GM19238 (cell line): Measurements from ENCODE around the gene CTNNA3.

Experiments used
- DNase-seq: peaks from one replicate; pipeline ENCODE4 v3.0.0; 2011; ENCODE audit warnings: low spot score; ENCODE audit not compliant: insufficient read length

The CTNNA3 gene

DNA sequence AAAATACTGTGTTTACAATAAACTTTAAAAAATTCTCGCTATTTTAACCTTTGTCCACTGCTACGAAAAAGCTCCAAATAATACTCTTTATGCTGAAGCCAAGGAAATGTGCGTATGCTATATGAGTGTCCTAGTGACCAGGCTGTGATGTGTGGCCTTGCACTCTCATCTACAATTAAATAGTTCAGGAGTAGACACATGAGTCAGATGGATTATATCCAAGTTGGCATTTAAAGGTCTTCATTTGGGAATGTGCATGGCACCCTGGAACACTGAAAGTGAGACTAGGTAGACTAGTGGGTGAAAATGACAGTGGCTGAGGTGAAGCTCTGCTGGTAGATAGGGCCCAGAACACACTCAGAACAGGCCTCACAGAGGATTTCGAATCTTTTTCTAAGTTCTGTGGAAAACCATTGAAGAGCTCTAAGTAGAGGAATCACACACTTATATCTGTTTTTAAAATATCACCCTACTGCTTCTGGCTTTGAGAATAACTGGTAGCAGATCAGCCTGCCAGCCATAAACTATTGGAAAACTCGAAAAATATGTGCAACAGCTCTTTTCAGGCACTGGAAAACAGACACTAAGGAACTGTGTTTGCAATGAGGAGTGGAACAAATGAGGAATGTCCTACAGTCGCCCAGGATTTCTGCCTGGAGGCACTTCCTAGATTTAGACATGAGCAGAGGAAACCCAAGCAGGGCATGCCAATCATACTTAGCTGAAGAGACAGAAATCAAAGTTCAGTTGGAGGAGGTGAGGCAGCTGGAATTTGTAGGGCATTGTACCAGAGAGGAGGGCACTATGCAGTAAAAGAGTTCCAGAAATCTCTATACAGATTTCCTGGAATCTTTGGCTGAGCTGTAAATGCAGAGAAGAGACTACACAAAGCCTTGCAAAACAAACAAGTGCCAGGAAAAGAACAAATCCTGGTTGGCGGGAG, 1374.0 kb downstream of the CTNNA3 start:
- DNase-seq = no peak

DNA sequence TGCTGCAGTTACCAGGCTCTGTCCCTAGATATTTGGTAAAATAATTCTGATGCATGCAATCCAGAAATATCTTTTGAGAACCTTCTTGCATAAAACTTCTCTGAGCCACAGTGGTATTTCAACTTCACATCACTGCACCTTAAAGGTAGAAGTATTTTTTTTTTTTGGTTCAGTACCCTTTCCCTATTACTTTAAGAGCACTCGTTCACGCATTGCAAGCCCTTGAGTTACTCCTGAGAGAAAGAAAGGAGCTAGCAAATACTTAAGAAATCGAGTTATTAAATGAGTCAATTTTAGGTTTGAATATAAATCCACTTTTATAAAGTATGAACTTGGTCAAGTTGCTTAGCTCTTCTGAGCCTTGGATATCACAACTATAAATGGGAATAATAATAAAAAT, 1377.2 kb downstream of the CTNNA3 start:
- no peak for DNase-seq

DNA sequence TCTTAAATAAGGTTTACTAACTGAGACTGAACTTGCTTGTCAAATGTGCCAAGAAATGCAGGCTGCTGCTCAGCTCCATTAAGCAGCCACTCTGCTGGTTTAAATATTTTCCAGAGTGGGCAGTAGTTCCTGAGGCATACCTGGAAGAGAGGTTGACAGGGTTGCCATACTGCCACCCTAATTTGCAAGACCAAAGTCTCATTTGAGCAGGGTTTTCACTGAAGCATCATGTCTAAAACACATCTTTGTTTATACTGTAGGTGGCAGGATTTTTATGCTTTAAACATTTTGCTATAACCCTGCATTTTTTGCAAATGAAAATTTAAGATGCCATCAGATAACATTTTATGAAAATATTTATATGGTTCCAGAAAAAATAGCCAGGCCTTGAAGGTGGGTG, 1388.2 kb downstream of the CTNNA3 start:
- no peak for DNase-seq

DNA sequence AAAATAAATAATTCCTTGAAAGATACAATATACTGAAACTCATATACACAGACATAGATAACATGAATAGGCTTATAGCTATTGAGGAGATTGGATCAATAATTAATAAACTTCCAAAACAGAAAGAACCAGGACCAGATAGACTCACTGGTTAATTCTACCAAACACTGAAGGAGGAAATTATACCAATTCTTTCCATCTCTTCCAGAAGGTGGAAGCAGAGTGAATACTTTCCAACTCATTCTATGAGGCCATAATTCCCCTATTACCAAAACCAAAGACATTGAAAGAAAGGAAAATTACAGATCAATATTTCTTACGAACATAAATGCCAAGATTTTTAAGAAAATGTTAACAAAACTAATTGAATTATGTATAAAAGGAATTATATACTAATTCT, 1394.9 kb downstream of the CTNNA3 start:
- no peak for DNase-seq

DNA sequence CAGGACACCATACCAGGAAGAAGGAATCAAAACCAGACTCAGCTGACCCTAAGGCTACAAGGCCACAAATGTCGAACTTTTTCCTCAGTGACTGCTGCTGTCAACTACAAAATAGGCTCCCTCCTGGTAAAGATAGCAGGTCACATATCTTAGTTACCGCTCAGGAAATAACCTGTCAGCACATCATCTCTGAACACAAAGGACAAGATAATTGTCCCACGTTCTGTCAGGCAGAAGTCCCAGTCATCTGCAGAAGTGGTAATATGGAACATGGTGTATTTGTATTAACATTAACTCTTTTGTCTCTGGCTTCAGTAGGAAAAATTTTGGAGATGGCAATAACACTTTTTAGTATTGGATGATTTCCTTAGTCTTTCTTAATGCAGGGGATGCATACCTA, 1400.4 kb downstream of the CTNNA3 start:
- no peak for DNase-seq

DNA sequence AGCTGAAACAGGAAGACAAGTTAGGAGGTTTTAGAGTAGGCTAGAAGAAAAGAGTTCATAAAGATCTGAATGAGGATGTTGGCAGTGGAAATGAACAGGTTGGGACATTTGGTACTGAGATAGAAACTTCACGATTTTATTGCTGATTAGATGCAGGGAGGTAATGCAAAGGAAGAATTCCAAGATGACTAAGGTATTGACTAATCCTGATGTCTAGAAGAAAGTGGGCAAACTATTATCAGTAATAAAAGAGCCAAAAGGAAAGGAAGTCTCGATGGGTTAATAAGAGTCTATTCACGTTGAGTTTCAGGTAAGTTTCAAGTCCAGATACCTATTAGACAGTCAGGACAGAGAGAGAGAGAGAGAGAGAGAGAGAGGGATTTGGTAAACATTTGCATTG, 1401.5 kb downstream of the CTNNA3 start:
- DNase-seq = no peak

DNA sequence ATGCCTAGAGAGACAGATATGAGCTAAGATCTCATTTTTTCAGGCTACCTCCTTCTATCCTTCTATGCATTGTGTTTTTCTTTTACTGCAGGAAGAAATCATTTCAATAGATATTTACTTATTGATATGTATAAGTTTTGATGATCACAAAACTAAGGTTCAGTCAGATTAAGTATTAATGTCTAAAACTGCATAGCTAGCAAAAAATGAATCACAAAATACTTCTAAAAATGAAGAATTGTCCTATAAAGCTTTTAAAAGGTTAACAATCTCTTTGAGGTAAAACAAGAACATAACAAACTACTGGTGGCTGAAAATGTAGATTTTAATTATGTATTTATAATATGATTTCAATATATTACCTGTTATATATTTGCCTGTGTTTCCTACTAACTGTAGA, 1403.1 kb downstream of the CTNNA3 start:
- no peak for DNase-seq

DNA sequence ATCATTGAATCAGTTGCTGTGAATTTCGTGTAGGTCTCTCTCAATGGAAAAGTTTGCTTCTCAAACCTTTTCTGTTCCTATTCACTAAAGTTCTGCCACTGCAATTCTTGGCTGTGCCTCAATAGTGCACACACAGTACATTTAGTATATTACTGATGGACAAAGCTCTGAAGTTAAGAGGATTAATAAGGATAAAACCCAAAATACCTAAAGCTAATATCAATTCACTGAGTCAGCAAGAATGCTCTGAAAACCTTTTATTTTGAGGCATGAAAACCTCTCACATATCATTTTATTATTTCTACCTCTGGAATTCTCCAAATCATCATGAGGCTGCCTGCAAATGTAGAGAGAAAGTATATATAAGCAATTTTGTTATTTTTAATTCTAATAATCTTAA, 1403.5 kb downstream of the CTNNA3 start:
- DNase-seq = no peak

DNA sequence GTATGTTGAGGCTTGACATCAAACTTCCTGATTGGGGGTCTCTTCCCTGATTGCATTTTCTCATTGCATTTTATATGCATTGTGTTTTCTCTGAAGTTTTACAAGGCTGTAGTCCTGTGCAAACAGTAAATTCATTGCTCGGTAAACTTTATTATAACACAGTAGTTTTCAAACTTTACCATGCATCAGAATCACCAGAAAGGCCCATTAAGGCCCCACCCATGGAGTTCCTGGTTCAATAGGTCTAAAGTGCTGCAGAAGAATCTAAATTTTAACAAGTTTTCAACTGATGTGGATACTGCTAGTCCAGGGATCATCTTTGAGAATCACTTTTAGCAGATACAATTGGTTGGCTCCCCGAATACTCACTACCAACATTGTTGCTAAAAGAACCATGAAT, 1404.9 kb downstream of the CTNNA3 start:
- no peak for DNase-seq

DNA sequence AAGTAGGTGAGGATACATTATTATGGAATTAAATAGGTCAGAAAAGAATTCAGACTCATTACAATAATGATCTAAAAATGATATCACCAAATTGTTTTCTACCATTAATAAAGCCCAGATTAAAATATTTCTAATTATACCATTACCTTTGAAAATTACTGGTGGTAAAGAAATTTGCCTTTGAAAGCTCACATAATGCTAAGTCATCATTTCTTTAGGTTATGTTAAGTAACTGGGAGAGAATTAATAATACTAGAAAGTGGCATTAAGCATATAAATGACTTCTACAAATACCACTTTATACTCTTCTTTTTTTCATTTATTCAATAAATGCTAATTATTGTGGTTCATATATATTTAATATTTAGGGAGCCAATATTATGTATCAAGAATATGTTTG, 1411.4 kb downstream of the CTNNA3 start:
- DNase-seq = no peak

DNA sequence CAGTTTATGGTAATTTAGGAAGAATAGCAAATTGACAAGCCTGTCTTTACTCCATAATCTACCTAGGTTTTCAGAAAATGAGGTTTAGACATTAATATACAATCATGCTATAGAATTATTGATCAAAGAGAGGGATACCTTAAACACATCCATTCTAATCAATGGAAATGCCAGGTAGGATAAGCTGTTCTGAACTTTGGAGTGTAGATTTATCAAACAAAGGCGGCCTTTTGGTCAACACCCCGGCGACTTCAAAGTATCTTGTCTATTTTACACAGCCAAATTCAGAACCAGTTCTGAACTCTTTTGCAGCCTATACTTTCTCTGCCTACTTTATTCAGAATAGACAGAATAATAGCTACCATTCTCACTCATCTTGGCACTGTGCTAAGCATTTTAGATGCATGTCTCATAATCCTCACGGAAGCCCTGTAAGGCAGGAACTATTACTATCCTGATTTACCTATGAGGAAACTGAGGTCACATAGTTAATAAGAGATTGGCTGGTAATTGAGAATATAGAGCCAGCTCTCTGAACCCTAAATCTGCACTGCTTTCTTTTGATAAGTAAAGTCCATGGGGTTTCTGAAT, 1412.0 kb downstream of the CTNNA3 start:
- no peak for DNase-seq

DNA sequence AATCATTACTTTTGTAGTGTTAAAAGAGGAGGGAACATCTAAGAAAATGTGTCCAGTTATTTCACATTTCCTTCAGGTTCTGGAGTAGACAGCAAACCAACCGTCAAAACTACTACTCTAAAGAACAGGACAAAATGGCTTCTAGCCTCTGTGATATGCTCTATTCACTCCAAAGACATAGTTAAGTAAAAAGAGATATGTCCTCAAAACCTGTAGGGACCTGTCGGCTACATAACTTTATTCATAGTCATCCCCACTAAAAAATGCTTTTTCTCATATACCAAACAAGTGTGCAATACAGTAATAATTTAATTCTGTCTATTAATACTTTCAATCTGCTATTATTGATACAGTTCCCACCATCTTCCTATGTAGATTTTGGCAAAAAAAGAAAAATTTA, 1412.9 kb downstream of the CTNNA3 start:
- no peak for DNase-seq

DNA sequence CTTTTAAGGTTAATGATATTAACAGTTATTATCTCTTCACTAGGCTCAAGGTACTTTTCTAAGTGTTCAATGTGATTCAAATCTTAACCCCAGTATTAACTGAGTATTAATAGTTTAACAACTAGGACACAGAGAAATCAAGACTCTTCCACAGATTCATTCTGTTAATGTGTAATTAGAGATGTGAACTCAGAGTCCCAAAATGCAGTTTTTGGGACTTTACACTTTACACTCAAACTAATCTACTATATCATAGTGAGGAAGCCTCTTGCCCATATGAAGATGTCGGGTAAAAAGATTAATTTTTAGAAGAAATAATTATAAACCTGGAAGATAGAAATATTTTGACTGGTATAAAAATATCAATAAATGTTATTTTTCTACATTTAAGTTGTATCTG, 1414.7 kb downstream of the CTNNA3 start:
- DNase-seq = no peak

DNA sequence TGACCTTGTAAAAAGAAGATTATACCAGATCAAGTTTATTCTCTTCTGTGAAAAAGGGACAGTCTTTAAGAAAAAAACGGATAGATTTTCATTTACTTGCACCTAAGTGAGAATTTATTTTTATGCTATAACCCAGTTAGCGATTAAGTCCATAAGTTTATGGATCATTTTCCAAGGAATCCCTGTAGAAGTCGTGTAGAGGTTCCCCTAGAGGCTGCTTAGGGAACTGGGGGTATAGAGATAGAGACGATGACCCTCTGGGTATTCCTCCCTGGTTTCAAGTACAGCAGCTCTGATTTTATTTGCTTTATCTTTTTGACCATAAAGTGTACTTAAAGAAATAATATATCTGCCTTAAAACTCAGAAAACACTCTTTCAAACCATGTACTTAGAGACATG, 1418.5 kb downstream of the CTNNA3 start:
- no peak for DNase-seq

DNA sequence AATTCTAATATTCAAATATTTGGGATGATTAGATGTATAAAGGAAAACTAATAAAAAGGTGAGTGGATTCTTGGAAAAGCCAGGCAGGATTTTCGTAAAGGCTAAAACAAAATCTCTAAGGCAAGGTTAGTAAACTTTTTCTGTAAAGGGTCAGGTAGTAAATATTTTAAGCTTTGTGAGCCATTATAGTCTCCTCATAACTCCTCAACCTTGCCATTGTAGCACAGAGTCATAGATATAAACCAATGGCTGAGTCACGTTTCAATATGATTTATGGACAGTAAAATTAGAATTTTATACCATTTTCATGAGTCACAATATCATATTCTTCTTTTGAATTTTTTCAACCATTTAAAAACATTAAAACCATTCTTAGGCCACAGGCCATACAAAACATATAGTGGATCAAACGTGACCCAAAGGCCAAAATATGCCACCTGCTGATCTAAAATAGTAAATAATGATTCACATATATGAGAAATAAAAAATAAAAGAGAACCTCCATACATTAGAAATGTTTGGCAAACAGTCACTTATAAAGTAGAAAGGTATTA, 1422.0 kb downstream of the CTNNA3 start:
- no peak for DNase-seq

DNA sequence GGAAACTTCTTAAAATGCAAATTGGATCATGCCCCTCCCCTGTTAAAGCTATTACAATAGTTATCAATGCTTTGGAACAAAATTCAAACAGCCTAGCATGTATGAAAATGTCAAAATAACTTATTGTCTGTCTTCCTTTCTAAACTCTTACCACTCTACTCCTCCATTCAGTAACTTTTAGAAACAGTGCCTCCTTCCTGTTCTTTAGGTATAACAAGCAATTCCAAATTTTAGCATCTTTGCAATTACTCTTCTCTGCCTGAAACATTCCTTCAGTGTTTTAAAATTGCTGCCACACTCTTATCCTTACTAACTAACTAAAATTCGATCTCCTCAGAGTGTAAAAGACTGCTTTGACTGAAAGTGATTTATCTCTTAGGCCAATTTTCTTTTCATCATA, 1430.6 kb downstream of the CTNNA3 start:
- DNase-seq = no peak

DNA sequence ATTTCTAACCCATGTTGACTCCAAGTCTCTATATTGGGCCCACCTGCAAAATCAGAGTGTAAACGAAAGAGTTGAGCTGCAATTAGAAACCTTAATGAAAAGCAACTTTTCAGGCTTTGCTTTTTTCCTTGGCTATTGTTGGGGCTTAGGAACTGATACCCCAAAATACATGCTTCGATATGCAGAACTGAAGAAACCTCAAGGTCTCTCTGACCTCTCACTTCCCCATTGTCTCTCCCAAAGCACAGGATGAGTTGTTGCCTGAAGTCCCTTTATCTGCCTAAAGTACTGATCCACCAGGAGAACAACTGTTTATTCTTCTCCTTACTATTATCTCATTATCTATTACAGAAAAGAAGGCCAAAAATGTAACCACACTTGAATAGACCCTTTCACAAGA, 1436.2 kb downstream of the CTNNA3 start:
- no peak for DNase-seq

DNA sequence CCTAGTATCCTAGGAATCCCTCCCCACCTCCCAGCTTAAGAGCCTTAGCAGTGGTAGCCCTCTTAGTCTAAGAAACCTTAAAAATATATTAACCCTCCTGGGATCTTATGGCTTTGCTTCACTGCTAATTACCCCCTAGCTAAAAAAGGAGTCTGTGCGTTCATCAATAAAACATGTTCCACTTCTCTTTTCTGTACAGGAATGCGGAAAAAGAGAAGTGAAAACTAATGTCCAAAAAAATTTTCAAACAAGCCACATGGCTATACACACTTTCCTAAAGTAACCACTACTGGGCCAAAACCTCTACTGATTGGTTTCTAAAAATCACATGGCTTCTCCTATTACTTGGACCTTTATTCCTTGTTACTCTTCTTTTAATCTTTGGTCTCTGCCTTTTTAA, 1437.3 kb downstream of the CTNNA3 start:
- DNase-seq = no peak

DNA sequence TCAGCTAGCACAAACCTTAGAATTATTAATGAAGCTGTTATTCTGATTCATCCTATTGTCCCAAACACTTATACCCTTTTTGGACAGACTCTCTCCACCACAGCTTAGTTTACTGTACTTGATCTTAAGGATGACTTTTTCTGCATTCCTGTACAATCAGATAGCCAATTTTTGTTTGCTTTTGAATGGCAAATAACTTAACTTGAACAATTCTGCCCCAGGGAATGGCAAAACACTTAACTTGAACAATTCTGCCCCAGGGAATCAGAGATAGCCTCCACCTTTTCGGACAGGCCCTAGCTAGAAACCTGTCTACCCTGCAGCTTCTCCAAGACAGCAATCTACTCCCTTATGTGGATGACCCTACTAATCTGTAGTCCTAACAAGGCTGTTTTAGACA, 1438.2 kb downstream of the CTNNA3 start:
- no peak for DNase-seq

DNA sequence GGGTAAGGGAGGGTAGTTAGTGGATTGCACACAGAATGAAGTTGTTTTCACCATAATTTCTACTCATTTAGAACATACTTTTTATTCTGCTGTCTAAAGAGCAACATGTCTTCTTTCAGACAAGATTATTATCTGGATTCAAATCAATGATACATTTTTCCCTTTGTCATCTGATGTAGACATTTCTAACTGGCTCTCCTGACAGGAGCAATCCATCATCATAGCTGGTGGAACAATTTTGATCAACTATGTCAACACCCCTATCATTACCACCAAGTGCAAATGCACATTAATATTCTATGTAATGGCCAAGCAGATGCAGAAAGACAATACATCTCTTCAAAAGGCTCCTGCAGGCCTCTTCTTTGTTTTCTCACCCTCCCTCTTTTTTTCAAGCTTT, 1443.0 kb downstream of the CTNNA3 start:
- DNase-seq = no peak

DNA sequence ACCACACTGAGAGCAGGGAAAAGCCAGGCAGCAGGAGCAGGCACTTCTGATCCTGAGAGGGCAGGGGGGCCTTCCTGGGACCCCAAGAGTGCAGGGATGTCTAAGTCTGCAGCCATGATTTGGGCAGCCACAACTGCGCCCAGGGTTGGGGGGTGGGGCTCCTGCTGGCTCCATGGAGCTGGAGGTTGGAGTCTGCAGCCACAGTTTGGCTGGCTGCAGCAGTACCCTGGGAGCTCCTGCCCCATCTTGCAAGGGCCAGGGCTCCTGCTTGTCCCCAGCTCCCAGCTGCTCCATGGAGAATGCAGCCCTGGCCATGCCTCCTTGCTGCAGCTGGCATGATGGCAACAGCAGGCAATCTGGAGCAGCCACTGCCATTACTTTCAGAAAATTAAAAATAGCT, 1449.8 kb downstream of the CTNNA3 start:
- DNase-seq = no peak

DNA sequence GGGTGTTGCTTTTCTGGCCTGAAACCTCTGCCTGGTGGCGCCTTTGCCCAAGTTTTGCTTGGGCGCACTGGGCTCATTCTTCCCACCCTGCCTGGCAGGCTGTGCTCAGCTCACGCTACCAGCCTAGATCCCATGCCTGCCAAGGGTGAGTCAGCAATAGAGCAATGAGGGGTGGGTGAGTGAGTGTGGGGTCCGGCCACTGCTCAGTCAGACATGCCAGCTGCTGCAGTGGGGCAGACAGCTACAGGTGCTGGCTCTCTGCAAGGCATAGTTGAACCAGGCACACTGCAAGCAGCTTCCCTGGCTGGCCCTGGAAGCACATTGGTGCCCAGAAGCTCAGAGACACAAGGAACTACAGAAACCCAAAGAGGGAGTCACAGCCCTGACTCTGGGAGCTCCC, 1451.0 kb downstream of the CTNNA3 start:
- DNase-seq = no peak

DNA sequence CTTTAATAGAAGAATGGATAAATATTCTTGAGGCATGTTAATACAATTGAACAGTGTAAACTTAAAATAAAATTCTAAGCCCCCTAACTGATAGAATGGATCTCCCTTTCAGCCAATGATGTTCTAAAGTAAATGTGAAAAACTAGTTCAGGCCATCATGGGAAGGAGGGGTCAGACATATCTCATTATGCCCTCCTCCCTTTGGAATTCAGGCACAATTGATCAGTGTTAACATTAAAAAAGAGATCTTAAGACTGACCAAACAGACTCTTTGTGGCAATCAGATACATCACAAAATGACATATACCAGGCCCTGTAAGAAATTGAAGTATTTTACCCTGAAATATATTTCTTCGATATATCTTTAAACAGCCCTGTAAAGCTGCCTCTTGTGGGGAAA, 1453.1 kb downstream of the CTNNA3 start:
- no peak for DNase-seq
